ENCODE measurements around the gene PHLPP1.

DNA sequence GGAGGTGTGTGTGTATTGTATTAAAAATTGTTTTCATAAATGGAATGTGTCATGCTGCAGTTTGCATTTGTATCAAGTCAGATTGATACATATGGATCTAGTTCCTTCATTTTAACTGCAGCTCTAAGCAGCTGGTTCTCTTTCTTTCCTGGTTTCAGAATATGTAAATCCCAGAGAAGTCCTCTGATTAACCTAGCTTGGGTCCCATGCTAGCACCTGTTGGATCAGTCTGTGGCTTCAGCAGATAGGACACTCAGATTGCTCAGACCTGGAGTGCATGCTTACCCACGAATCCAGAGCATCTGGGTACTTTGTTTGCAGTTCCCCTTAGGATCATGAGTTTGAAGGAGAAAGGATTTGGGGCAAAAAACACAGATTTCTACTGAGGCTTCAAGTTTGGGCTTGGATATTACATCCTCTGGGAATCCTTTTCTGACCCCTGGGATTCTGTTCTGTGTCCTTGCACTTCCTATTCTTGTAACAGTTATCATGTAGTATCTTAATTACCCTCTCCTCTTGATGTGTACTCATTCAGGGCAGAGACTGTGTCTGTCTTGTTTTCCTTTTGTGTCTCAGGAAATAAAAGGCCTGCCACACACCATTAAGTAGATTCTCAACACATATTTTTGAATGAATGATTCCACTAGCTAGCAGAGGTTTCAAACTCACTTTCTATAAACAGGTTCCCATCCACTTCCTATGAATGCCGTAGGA lies 142.1 kb downstream of the PHLPP1 start:
- TF ChIP-seq RAD21 (IDR thresholded peaks at IDR 0.05; ENCODE audit: low read depth) (no peak), NFIC (IDR thresholded peaks at IDR 0.05) (no peak), CREB1 (IDR thresholded peaks at IDR 0.05; ENCODE audit: low read depth) (no peak), TAF1 (IDR thresholded peaks at IDR 0.05; ENCODE audit: low read depth) (no peak), CEBPB (IDR thresholded peaks at IDR 0.05) (no peak), REST (IDR thresholded peaks at IDR 0.05; ENCODE audit: low read depth) (no peak), FOXM1 (IDR thresholded peaks at IDR 0.05; ENCODE audit: borderline replicate concordance, low read depth) (no peak), MAX (IDR thresholded peaks at IDR 0.05) (no peak), USF1 (IDR thresholded peaks at IDR 0.05) (no peak), EP300 (IDR thresholded peaks at IDR 0.05; ENCODE audit: borderline replicate concordance) (no peak), YY1 (IDR thresholded peaks at IDR 0.05; ENCODE audit: low read depth) (no peak), TCF12 (IDR thresholded peaks at IDR 0.05; ENCODE audit: low read depth) (no peak), EGR1 (IDR thresholded peaks at IDR 0.05) (no peak)
